Ishikawa (cell line): Measurements from ENCODE around the gene CORO1C.

Experiments
- CEBPB ChIP-seq: IDR thresholded peaks from 2 replicates; pipeline ENCODE4 v1.6.1; 2012
- CREB1 ChIP-seq: IDR thresholded peaks from 2 replicates; pipeline ENCODE4 v1.6.1; 2012; ENCODE audit warnings: low read depth
- EGR1 ChIP-seq: IDR thresholded peaks from 2 replicates; pipeline ENCODE4 v1.6.1; 2012
- EP300 ChIP-seq: IDR thresholded peaks from 2 replicates; pipeline ENCODE4 v1.6.1; 2012; ENCODE audit warnings: borderline replicate concordance
- FOXM1 ChIP-seq: IDR thresholded peaks from 2 replicates; pipeline ENCODE4 v1.6.1; 2012; ENCODE audit warnings: low read depth, borderline replicate concordance
- MAX ChIP-seq: IDR thresholded peaks from 2 replicates; pipeline ENCODE4 v1.6.1; 2012
- NFIC ChIP-seq: IDR thresholded peaks from 2 replicates; pipeline ENCODE4 v1.6.1; 2012
- RAD21 ChIP-seq: IDR thresholded peaks from 2 replicates; pipeline ENCODE4 v1.6.1; 2012; ENCODE audit warnings: low read depth
- REST ChIP-seq: IDR thresholded peaks from 2 replicates; pipeline ENCODE4 v1.6.1; 2012; ENCODE audit warnings: low read depth, mild to moderate bottlenecking
- TAF1 ChIP-seq: IDR thresholded peaks from 2 replicates; pipeline ENCODE4 v1.6.1; 2012; ENCODE audit warnings: low read depth, mild to moderate bottlenecking
- TCF12 ChIP-seq: IDR thresholded peaks from 2 replicates; pipeline ENCODE4 v1.6.1; 2012; ENCODE audit warnings: low read depth
- TEAD4 ChIP-seq: IDR thresholded peaks from 2 replicates; pipeline ENCODE4 v1.6.1; 2012
- YY1 ChIP-seq: IDR thresholded peaks from 2 replicates; pipeline ENCODE4 v1.6.1; 2012; ENCODE audit warnings: low read depth
- ZBTB7A ChIP-seq: IDR thresholded peaks from 2 replicates; pipeline ENCODE4 v1.6.1; 2012; ENCODE audit warnings: low read depth
- TF ChIP-seq, protein P1 (sequence below): IDR thresholded peaks from 2 replicates; pipeline ENCODE4 v1.6.1; 2012

CORO1C gene

GRCh38 chr12:108629151-108629550, 102.2 kb downstream of the CORO1C start:
- TF ChIP-seq TEAD4 (no peak), TAF1 (no peak)

DNA sequence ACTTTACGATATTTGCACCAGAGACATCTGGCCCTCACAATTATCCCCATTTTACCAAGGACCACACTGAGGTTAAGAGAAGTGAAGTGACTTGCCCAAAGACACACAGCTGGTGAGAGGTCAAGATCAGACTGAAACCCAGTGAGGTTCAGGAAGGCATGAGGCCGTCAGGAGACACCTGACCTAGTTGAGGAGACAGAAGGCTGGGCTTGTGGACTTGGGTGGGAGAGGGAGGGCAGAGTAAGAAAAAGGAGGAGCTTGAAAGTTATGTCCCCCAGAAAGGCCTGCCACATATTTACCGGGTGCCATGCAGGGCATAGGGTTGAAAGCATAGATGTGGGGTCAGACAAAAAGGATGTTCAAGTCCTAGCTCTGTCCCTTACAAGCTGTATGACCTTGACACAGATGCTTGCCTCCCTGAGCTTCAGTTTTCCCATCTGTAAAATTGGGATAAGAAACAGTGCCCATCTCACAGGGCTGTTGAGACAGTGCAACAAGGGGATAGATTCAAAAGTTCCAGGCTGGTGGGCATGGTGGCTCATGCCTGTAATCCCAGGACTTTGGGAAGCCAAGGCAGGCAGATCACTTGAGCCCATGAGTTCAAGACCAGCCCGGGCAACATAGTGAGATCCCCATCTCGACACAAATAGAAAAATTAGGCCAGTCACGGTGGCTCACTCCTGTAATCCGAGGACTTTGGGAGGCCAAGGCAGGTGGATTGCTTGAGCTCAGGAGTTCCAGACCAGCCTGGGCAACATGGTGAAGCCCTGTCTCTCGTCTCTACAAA, 104.0 kb downstream of the CORO1C start:
- TF ChIP-seq TCF12 (no peak), CREB1 (no peak), RAD21 (no peak), FOXM1 (no peak), EGR1 (no peak), MAX (no peak), TEAD4 (no peak), YY1 (no peak), REST (no peak), NFIC (no peak), EP300 (no peak)
- TF ChIP-seq, protein P1, sequence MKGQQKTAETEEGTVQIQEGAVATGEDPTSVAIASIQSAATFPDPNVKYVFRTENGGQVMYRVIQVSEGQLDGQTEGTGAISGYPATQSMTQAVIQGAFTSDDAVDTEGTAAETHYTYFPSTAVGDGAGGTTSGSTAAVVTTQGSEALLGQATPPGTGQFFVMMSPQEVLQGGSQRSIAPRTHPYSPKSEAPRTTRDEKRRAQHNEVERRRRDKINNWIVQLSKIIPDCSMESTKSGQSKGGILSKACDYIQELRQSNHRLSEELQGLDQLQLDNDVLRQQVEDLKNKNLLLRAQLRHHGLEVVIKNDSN = no peak

DNA sequence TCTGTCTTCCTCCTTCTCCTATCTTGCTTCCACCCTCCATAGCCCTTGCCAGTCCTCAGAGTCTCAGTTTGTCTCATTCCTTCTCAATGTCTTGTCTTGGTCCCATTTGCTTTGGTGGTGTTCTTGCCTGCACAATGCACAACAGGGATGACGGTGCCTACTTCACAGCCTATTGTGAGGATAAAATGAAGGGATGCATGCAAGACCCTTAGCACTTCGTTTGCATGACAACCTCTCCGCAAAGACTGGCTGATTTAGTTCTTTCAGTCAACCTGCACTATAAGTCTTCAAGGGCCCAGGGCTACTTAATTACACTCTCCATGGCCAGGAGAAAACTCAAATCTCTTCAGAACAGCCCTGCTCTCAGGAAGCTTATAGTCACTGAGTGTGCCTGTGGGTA, 106.1 kb downstream of the CORO1C start:
- no peak for TF ChIP-seq NFIC
- no peak for TF ChIP-seq TCF12
- no peak for TF ChIP-seq REST
- TF ChIP-seq MAX = no peak
- no peak for TF ChIP-seq YY1
- TF ChIP-seq ZBTB7A = no peak
- no peak for TF ChIP-seq EGR1
- TF ChIP-seq CEBPB = no peak
- no peak for TF ChIP-seq EP300
- TF ChIP-seq, protein P1 = no peak
- TF ChIP-seq RAD21 = no peak
- no peak for TF ChIP-seq TEAD4
- no peak for TF ChIP-seq CREB1
- TF ChIP-seq FOXM1 = no peak
- TF ChIP-seq TAF1 = no peak

- TF ChIP-seq TAF1 (no peak), YY1 (no peak), CEBPB (no peak), RAD21 (no peak), MAX (no peak), FOXM1 (no peak), ZBTB7A (no peak), REST (no peak), TCF12 (no peak), EP300 (no peak)
- TF ChIP-seq, protein P1 = no peak
Measured at GRCh38 chr12:108623577-108623976, 107.7 kb downstream of the CORO1C start.
